ENCODE results near the gene CIAO3. TPM values are rescaled to one million over a fixed set of nuclear protein-coding genes. Genes with fewer than 3 reads are reported as not detected.
"Not testable (repeated sequence)": the region's sequence is repeated elsewhere in the genome, so short reads cannot be mapped to it uniquely, and the experiment has no call there.

Gene CIAO3
- polyA plus RNA-seq, 1 donor, result 18.0 TPM

GRCh38 chr16:760545-761343, 19.9 kb upstream of the CIAO3 start, which contains the start of gene MSLN:
Gene MSLN (plus strand): TSS chr16:760734. CDS start chr16:762681, 1,947 bp downstream.
- DNase-seq (ENCODE audit: low read depth), result no peak

GRCh38 chr16:760065-760464, 19.3 kb upstream of the CIAO3 start:
- DNase-seq (ENCODE audit: low read depth), result no peak

- no peak for DNase-seq (ENCODE audit: low read depth)
Observed at GRCh38 chr16:759110-759910, 18.5 kb upstream of the CIAO3 start.

DNA sequence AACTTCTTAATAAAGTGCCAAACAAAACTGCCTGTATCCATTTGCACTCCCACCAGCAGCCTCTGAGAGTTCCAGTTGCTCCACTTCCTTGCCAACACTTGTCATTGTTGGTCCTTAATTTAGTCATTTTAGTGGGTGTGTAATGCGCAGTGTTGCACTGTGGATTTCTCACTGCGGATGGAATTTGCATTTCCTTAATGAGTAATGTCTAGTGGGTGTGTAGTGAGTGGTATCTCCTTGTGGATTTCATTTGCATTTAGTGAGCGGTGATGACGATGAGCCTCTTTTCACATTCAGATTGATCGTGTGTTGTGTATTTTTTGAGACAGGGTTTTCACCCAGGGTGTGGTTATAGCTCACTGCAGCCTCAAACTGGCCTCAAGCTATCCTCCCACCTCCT, 15.6 kb upstream of the CIAO3 start:
- DNase-seq (ENCODE audit: low read depth), result no peak

- DNase-seq (ENCODE audit: low read depth), result peak; percentile 2
Observed at GRCh38 chr16:754656-755055, 13.9 kb upstream of the CIAO3 start.

GRCh38 chr16:754121-754607, 13.4 kb upstream of the CIAO3 start:
- DNase-seq (ENCODE audit: low read depth), result not testable (repeated sequence)

DNA sequence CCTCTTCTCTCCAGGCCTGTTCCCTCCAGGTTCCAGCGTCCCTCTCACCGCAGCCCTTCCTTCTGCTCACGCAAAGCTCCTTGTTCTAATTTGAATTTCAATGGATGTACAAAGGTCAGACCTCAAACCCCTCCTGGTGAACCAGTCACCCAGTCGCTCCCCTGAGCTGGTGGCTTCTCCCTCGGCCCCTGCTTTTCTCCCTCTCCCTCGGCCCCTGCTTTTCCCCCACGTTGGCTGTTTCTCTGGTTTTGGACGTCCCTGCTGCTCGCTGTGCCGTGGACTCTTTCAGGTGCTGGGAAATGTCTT, 11.2 kb upstream of the CIAO3 start:
- DNase-seq (ENCODE audit: low read depth), result no peak

GRCh38 chr16:751152-752006, 10.6 kb upstream of the CIAO3 start:
- DNase-seq (ENCODE audit: low read depth), result no peak

DNA sequence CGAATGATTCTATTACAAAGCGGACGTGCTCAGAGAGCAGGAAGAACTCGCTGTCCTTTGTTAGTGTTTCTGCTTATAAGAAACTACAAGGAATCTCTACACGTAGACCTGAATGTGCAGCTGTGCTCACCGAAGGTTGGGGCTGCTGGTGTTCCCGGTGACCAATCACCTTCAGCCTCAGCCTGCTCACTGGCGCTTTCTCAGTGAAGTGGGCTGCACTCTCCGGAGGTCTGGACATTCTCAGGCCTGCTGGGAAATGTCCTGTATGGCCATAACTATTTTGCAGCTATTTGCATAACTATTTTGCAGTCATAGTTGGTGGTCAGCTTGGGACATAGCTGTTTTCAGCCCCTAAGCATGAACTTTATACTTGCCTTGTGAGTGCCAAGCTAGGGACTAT, 9.7 kb upstream of the CIAO3 start:
- DNase-seq (ENCODE audit: low read depth), result no peak

GRCh38 chr16:749010-749409, 8.2 kb upstream of the CIAO3 start:
- DNase-seq (ENCODE audit: low read depth), result no peak

DNA sequence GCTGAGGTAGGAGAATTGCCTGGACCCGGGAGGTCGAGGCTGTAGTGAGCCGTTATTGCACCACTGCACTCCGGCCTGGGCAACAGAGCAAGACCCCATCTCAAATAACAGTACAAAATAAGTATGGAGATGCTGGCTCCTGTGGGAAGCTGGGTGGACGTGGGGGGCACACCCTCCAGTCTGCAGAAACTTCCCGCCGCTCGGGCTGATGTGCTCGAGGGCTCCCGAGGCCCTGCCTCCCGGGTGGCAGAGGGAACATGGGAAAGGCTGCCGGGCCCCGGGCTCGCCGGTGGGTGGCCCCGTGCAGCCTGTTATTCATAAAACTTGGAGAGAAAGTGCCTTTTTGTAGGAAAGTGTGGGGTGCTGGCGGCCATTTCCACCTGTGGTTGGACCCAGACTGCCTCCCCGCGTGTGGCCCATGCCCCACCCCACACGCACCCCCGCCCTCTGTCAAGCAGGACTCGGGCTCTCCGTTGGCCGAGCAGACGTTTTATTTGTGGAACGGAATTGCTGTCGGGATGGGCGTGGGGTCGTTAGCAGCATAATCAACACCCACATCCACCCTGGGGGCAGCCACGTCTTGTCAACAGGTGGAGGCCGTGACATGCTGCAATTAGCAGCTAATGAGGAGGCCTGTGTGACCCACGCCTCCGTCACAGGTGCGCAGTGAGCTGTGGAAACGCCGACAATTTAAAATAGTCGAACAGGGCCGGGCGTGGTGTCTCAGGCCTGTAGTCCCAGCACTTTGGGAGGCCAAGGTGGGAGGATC, 7.4 kb upstream of the CIAO3 start:
- no peak for DNase-seq (ENCODE audit: low read depth)

DNA sequence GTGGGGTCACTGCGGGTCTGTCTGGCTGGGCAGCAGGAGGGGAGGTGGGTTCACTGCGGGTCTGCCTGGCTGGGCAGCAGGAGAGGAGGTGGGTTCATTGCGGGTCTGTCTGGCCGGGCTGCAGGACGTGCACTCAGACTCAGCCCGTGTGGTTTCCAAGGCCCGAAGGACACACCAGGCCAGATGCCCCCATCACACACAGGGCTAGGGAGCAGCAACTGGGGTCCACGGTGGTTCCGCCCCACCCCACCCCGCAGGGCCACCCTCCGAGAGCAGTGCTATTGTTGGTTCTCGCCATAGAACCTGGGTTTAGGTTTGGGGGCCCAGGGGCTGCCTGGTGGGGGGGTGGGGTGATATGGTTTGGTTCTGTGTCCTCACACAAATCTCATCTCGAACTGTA, 5.8 kb upstream of the CIAO3 start:
- no peak for DNase-seq (ENCODE audit: low read depth)

GRCh38 chr16:745739-746138, 4.9 kb upstream of the CIAO3 start:
- no peak for DNase-seq (ENCODE audit: low read depth)

DNA sequence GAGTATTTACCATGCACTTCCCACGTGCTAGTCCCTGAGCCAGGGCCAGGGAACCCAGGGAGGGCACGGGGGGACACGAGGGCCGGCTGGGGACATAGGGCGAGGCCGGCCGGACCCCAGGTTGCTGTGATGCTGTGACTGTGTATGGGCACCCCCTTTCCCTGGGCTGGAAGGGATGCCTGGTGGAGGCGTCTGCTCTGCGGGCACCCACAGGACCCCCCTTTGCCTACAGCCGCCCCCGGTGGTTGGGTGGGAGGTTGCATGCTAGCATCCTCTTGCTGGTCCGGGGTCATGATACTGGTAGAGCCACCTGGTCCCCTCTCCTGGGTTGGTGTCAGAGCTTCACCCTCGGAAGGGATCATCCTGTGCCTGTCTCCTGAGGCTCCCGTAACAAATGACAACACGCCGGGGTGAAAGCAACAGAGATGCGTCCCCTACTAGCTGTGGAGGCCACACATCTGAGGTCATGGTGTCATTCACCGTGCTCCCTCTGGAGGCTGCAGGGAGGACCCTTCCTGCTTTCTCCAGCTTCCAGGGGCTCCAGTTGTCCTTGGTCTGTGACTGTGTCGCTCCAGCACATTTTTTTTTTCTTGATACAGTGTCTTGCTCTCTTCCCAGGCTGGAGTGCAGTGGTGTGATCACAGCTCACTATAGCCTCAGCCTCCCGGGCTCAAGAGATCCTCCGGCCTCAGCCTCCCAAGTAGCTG, 3.1 kb upstream of the CIAO3 start:
- DNase-seq (ENCODE audit: low read depth), result no peak

DNA sequence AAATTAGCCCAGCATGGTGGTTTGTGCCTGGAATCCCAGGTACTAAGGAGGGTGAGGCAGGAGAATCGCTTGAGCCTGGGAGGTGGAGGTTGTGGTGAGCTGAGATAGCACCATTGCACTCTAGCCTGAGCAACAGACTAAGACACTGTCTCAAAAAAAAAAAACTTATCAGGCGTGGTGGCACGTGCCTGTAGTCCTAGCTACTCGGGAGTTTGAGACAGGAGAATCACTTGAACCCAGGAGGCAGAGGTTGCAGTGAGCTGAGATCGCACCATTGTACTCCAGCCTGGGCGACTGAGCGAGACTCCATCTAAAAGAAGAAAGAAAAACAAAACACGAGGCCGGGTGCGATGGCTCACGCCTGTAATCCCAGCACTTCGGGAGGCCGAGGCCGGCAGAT, 2.1 kb upstream of the CIAO3 start:
- not testable (repeated sequence) for DNase-seq (ENCODE audit: low read depth)

- no peak for DNase-seq (ENCODE audit: low read depth)
Observed at GRCh38 chr16:741986-742629, 1.3 kb upstream of the CIAO3 start.

DNA sequence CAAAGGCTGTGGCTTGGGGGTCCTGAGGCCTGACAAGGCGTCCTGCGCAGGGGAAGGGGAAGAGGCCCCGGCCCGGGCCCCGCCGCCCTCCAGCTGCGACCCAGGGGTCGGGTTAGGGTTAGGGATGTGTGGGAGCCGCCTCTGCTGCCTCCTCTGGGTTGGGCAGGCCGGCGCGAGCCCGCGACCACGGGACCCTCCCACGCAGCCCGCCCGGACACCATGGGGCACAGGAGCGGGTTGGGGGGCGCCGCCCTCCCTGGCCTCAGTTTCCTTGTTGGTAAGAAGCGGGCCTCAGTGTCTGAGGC, 386 bp downstream of the CIAO3 start:
- no peak for DNase-seq (ENCODE audit: low read depth)

DNA sequence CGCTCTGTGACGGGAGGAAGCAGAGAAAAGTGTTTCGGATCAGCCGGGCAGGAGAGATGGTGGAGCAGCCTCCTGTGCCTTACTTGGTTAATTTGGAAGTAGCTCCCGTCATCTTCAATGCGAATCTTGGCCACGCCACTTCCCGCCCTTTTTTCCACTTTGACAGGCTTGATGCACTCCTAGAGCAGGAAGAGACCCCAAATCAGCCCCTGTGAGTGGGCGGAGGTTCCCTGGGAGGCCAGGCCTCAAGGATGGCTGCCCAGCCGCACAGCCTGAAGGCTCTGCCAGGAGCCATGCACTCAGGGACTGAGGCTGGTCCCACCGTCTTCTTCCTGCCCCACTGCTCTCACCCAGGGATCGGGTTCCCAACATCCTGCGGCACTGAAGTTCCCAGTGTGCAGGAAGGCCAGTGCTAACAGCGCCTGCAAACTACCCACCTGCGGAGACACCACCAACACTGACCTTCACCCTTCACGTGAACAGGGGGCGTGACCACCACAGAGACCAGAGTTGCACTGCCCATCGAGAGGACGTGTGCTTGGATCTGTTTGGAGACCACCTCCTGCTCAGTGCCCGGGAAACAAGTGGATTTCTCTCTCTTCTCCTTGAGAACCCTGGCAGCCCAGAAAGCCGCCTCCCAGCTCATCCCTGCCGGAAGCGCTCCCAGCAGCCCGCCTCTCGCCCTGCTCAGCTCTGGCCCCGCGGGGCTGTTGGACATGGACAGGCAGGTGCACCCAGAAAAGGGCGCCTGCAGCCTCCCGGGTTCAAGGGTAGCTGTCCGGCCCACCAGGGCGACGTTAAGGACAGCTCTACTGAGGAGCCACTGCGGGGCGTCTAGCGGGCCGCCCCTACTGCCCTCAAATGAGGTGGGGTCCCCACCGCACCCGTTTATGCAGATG, 988 bp downstream of the CIAO3 start:
- no peak for DNase-seq (ENCODE audit: low read depth)

DNA sequence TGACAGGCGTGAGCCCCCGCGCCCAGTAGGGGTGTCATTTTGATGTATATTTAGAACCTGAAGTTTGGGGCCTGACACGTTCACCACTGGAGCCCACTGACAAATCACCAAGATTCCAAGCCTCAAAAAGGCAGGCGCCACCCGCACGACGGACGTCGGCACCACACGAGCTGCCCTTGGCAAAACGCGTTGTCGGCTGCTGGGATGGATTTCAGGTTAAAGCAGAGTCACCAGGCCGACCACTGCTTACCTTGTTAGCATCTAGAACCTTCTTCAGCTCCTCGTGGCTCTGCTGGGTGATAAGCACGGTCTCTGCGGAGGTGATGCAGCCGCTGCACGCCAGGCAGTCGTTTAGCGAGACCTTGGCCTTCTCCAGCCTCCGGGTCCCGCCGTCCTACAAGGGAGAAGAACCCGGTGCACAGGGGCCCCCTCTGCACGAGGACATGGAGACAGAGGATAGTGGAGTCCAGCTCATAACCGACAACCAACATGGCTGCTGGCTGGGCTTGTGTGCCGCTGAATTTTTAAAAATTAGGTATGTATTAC, 3.8 kb downstream of the CIAO3 start:
- DNase-seq (ENCODE audit: low read depth), result no peak

Measured in forelimb muscle (tissue), 1 donor.